Kidney tubule cell (primary cell): ENCODE measurements around the gene CACNA1C.
"Not testable (repeated sequence)": the region's sequence is repeated elsewhere in the genome, so short reads cannot be mapped to it uniquely, and the experiment has no call there.

Experiments
- DNase-seq: peaks from one replicate; pipeline ENCODE4 v3.0.0-alpha.2; 2018; ENCODE audit warnings: low spot score

The CACNA1C gene

DNA sequence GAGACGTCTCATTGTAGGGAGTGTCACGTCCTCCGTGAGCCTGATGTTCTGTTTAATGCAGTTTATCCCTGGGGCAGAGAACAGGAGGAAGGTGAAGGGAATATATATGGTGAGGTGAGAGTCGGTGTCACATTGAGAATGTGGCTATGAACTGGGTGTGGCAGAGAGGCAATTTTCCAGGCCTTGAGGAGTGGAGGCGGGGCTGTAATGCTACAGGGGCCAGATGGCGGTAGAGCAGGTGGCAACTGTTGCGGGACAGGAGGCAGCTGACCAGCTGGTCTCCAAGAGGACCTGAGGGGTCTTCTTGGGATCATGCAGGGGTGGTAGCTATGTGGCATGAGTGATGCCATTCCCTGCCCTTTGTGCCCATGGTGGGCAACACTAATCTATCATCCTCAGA is 59.6 kb downstream of the CACNA1C start:
- DNase-seq: no peak

DNA sequence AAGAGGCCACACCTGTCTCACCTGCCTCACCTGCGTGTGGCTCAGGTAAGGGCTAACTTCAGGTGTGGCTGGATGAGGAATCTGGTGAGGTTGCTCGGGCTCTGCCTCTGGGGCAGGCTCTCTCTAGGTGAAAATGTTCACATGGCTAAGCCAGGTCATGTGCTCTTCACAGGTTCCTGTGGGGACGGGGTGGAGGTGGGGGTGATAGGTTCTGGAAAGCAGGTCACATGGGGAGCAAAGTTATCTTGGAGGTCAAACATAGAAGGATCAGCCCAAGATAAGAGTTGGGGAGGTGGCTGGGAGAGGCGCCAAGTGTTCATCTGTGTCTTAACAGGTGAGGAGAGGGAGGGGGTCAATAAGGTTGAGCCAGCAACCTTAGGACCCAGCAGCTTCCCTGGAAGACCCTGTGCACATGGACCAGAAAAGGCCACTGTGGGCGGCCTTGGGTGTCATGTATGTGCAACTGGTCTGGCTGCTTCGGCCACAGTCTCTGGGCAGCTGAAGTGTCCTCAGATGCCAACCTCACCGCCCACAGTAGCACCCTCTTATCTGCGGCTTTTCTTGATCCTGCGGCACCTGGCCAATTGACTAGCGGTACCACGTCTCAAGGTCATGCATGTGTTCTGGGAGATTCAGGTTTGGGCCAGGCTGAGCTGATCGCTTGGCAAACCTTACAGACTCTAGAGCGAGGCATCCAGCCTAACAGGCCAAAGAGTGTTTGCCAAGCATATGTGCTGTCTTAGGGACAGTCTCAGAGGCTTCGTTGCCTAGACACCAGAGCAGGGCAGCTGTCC is 60.5 kb downstream of the CACNA1C start:
- no peak for DNase-seq

DNA sequence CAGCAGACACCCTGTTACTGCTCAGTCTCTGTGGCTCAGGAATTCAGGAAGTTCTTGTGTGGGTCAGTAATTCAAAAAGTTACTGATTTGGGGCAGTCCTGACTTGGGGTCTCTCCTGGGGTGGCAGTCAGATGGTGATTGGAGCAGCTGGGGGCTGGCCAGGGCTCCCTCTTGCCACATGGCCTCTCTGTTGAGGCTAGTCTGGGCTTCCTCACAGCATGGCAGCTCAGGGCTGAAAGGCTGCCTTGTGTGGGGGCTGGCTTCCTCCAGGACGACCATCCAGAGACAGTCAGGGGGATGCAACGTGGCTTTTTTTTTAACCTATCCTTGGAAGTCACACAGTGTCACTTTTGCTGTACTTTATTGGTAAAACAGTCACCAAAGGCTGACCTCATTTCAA is 61.3 kb downstream of the CACNA1C start:
- DNase-seq: no peak

DNA sequence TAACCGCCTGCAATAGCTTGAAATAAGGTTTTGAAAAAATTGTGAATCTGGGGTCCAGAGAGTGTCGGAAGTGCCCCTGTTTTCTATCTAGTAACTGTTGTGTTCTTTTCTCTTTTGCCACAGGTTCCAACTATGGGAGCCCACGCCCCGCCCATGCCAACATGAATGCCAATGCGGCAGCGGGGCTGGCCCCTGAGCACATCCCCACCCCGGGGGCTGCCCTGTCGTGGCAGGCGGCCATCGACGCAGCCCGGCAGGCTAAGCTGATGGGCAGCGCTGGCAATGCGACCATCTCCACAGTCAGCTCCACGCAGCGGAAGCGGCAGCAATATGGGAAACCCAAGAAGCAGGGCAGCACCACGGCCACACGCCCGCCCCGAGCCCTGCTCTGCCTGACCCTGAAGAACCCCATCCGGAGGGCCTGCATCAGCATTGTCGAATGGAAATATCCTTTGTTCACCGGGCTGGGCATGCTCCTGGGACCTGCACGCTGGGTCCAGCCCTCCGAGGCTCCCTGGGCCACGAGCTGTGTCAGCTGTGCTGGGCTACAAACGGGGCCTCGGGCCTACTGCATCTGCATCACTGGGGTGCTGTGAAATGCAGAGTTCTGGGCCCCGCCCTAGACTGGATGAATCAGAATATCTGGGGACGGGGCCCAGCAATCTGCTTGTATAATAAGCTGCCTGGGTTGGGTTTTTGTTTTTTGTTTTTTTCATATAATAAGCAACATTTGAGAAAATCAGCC is 62.5 kb downstream of the CACNA1C start:
- no peak for DNase-seq

DNA sequence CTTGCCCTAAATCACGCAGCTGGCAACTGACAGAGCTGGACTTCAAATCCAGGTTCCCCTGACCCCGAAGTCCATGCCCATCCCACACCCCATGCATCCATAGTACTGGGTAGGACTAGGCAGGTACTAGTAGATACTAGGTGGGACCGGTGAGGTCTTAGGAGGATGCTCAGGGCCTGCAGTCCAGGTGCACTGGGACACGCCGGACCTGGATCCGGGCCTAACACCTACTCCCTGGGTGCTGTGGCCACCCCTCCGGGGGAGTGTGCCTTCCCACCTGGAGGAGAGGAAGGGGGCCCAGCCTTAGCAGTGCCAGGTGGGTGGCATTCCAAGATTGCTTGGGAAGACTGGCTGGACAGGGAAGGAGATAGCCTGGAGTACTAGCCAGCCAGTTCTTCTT is 64.8 kb downstream of the CACNA1C start:
- no peak for DNase-seq

DNA sequence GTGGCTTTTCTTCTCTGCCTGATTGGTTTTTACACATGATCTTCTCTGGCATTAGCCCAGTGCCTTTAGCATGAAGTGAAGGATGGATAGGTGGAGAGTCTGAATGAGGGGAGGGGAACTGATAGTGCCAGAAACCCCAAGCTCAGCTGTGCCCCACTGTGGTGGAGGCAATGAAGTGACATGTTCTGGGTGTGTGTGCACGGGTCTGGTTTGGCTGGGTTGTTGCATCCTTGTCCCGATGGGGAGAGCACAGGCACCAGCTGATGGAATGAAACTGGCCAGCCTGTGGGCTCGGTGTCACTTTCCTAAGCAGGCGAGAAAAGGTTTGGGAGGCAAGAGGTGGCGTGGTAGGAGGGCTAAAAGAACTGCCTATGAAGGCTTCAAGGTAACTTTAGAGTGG is 65.3 kb downstream of the CACNA1C start:
- no peak for DNase-seq

DNA sequence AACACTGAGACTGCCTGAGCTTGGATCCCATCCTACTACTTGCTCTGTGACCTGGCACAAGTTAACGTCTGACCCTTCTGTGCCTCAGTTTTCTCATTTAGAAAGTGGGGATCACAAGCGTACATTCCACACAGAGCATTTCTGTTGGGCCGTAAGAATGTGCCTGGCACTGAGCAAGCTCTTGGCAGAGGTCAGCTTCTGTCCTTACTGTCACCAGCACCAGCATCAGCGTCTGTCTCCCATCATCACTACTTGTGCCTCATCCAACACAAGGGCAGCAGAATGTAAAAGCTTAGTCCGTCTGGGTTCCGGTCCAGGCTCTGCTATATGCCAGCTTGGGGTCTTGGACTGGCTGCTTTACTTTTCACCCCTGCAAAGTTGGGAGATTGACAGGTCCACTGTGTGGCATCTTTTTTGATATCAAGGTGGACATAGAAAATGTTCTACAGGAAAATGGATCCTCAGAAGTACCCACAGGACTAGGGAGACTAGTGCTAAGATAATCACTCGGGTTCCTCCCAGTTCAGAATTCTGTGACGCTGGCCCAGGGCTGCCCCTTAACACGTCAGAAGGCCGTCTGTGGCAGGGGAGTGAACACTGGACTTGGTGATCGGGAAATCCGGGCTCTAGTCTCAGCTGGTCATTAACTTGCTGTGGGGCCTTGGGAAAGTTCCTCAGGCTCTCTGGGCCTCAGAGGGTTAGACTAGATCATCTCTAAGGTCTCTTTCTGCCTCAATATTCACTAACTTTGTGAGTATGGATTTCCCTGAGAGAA is 65.9 kb downstream of the CACNA1C start:
- no peak for DNase-seq

DNA sequence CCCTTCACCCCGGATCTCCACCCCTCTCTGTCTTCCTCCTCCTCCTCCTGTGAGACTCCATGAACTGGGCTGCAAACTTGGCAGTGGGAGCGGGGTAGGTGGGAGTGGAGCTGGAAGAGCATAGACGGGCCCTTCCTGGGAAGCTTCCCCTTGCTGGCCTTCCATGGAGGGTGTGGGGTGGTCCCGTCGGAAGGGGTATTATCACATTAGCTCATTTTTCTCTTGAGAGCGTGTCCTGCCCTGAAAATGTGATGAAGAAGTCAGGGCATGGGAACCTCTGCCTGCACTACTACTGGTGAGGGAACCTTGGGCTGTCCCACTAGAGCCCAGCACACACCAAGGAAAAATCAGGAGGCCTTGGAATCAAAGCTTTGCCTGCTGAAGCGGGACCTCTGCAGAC is 66.5 kb downstream of the CACNA1C start:
- DNase-seq: no peak

DNA sequence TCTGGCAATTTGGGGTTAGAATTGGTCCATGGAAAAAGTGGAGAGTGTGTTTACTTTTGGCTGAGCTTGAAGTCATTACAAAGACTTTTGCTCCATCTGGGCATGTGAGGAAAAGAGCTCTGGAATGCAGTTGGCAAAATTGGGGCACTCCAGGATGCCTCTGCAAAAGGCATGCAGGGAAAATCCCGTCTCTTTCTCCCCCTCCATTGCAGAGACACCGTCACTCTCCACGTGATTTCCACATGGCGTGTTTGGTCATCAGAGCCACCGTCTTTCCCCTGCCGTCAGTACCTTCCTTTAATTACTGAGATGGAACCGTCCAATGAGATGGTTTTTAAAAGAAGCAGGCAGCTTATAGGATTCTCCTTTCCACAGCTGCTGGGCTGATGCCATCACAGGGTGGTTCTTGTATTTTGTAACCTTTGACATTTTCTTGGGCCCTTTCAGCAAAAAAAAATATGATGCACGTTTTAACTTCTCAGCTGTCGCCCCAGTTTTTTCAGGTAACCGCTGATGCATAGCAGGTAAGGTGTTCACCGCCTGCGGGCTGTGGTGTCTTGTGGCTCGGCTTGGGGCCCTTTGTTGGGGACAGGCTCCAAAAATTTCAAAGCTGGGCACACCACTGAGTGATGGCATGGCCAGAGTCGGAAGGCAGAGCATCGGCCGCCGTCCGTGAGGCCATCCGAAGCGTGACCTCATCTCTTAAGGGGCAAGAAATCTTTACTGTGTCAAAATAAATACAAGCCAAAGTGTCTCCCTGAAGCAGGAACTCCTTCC is 68.4 kb downstream of the CACNA1C start:
- peak; percentile 4 for DNase-seq

DNA sequence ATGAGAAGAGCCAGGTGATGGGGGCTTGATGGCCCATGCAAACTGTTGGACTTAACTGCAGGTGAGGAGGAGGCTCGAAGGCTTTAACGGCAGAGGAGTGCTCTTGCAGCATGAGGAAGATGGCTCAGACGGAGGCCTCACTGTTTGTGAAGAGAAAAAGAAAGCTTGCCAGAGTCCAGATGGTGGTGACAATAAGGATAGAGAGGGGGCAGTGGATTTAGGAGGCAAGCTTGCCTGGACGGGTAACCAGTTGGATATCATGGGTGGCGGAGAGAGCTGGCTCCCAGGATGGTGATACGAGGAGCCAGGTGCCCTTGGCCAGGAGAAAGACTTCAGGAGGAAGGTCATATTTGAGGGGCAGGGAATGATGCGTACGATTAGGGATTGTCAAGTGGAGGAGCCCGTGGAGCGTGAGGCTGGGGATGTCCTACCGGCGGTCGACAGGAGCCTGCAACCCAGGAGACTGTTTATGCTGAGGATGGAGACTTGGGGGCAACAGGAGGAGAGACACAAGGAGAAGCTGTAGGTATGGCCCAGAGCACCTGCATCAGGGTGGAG is 71.8 kb downstream of the CACNA1C start:
- DNase-seq: no peak

DNA sequence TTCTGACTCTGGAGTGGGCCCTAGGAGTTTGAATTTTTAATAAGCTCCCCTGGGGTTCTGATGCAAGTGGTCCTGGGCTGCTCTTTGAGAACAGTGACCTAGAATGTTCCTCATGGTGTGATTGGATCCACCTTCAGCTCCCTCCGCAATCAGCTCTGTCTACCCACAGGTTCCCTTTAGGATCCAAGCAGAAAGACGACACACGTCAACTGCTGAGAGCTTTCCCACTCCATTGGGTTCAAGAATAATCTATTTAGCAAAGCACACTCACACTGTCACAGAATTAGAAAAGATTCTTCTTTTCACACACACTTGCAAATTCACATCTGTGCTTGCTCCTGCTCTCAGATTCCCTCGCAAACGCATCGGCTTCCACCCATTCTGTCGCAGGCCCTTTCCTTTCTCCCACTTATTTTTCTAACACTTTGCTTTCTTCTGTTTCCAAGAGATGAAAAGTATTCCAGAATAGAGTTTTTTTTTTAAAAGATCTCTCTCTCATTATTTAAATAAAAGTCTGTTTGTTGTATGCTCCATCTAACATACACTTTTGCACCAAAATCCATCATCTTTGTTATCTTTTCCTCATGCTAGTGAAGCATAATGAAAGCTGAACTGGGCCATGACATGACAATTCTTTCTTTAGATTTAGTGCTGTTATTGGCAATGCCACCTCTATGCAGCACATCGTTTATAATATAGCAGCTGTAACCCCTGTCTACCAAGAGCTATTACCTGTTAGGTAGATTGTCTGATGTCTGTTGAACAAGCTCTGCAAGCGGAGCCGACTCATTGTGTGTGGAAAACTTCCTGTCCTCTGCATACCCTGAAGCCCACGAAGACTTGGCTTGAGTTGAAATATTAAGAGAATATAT is 73.1 kb downstream of the CACNA1C start:
- no peak for DNase-seq

DNA sequence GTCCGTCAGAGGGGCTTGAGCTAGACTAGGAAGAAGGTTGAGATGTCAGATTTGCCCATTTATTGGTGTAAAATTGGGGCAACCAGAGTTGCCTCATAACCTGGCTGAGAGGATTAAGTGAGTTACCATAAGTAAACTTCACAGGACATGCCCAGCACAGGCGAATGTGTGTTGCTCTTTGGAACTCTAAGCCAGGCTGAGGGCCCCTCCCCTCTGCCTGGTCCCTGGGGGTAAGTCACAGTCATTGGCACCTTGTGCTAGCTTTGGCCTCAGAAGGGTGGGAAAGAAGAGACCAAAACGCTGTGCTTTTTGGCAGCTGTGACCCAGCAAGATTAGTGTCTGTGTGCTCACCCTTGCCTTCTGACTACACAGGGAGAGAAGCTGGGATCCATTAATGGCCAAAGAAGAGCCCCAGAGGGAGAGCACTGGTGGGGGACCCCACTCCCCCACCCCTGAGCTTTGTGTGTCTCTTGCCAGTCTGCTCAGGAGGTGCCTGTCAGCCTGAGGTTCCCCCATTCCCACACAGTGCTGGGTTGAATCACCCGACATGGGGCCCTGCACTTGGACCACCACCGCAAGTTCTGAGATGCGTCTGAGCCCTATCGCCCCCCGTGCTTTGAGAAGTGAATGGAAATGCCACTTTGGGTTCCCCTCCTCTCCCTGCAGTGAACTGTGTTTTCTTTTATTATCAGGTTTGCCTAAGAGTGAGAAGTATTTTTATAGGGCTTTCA is 74.1 kb downstream of the CACNA1C start:
- no peak for DNase-seq

DNA sequence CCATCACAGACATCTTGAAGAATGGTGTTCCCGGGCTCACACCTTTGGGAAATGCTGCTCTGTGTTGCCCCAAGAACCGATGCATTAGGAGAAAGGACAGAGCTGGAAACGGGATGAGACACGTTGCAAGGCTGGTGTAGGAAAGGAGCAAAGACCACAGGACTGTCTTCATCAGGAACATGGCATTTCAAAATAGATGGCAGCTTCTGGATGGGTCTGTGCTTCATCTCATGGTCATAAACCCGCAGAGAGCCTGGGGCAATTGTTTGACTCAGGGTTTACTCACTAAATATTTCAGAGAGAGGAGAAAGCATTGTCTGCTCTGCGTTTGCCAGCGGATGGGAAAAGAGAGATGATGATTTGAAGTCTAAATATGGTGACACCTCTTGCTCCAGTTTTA is 76.3 kb downstream of the CACNA1C start:
- DNase-seq: no peak

DNA sequence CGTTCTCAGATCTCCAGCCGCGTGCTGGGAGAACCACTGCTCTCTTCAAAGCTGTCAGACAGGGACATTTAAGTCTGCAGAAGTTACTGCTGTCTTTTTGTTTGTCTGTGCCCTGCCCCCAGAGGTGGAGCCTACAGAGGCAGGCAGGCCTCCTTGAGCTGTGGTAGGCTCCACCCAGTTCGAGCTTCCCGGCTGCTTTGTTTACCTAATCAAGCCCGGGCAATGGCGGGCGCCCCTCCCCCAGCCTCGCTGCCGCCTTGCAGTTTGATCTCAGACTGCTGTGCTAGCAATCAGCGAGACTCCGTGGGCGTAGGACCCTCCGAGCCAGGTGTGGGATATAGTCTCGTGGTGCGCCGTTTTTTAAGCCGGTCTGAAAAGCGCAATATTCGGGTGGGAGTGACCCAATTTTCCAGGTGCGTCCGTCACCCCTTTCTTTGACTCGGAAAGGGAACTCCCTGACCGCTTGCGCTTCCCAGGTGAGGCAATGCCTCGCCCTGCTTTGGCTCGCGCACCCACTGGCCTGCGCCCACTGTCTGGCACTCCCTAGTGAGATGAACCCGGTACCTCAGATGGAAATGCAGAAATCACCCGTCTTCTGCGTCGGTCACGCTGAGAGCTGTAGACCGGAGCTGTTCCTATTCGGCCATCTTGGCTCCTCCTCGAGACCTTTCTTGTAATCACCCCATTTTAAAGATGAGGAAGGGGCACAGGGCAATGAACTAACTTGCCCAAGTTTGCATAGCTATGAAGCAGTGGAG is 83.1 kb downstream of the CACNA1C start:
- DNase-seq: not testable (repeated sequence)

DNA sequence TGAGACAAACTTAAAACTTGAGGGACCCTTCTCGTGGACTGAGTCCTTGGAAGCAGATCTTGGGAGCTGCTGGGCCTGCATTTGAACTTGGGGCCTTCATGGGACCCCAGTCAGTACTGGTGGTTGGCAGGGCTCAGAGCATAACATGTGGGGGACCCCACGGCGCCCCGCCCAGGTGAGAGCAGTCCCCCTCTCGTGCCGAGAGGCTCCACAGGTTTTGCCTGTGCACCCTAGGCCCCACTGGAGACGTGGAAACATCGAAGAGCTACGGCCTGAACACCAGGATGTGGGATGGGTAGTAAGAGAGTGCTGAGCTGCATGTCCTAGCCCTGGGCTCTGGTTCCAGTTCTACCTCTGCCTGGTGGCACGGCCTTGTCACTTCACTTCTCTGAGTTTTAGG is 84.1 kb downstream of the CACNA1C start:
- DNase-seq: no peak

DNA sequence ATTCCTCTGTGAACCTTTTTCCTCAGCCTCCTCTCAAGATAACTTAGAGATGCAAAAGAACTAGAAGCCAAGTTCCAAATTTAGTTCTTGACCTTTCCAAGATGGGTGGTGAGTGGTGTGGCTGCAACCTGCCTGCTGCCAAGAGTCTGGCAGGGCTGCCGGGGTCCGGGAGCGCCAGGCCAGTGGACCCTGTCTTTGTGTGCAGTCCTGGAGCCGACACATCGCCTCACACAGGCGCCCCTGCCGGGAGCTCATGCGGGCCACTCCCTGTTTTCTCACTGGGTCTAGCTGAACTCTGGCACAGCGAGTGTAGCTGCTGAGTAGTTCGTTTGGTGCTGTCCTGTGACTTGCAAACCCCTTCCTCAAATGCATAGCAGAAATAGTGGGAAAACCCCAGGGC is 84.9 kb downstream of the CACNA1C start:
- DNase-seq: no peak

DNA sequence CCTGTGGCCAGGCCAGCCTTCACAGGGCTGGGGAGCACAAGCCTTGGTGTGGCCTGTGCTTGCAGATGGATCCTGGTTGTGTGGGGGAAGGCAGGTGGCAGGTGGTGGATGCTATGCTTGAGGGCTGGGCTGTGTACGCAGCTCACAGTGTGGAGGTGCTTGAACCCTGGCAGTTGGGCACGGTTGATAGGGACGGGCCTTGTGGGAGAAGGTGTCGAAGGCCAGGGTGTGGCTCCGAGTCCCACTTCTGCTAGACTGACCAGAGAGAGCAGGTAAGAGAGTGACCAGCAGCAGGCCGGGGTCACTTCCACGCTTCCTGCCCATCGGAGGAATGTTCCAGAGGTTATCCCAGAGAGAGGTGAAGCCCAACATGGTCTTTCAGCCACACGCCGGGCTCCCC is 85.5 kb downstream of the CACNA1C start:
- DNase-seq: no peak

DNA sequence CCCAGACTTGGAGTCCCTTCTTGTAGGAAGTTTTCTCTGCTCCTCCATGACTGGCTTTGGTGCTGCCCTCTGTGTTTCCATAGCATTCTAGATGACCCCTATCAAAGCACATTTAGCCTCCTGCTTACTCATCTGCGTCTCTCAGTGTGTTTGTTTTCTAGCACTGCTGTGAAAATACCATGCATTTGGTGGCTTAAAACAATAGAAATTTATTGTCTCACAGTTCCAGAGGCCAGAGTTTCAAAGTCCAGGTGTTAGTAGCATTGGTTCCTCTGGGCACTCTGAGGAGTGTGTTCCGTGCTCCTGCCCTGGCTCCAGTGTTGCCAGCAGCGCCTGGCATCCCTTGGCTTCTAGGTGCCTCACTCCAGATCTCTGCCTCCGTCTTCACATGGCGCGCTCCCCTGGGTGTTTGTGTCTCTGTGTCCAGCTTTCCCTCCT is 86.1 kb downstream of the CACNA1C start:
- DNase-seq: no peak

DNA sequence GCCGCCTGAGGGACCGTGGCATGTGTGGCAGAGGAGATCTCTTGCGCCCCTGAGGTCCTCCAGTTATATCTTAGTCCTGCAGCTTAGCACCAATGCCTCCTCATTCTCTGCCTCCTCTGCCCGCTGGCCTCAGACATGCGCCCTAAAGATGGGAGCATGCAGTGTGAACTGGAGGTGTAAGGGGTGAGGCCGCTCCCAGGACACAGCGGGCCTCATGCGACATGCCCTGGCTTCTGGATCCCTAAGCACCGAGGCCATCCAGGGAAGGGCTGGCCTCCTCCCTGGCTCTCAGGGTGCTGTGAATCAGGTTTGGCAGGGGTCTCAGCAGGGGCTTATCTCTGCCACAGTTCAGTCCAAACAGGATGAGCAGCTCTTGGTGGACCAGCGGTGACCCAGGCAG is 86.9 kb downstream of the CACNA1C start:
- no peak for DNase-seq
